DMS53 (cell line): ENCODE measurements around the gene FOXN3.
"Not testable (repeated sequence)": the region's sequence is repeated elsewhere in the genome, so short reads cannot be mapped to it uniquely, and the experiment has no call there.

Source experiments
- DNase-seq: peaks from one replicate; lab custom pipeline; 2025; lab: John Stamatoyannopoulos, UW

The FOXN3 gene

GRCh38 chr14:89226801-89227495 lies 190.1 kb downstream of the FOXN3 start:
- DNase-seq = no peak

- no peak for DNase-seq
Measured at GRCh38 chr14:89225607-89226006, 191.4 kb downstream of the FOXN3 start.

GRCh38 chr14:89221109-89221810 lies 195.8 kb downstream of the FOXN3 start:
- peak; percentile 70 for DNase-seq

- no peak for DNase-seq
Measured at GRCh38 chr14:89219051-89219450, 198.0 kb downstream of the FOXN3 start.

GRCh38 chr14:89217891-89218290 lies 199.1 kb downstream of the FOXN3 start:
- no peak for DNase-seq

- peak; percentile 29 for DNase-seq
Measured at GRCh38 chr14:89215531-89215930, 201.5 kb downstream of the FOXN3 start.

GRCh38 chr14:89215114-89215513 lies 201.9 kb downstream of the FOXN3 start:
- DNase-seq = peak; percentile 49

- peak; percentile 98 for DNase-seq
Measured at GRCh38 chr14:89214221-89214965, 202.6 kb downstream of the FOXN3 start.

GRCh38 chr14:89212386-89213235 lies 204.4 kb downstream of the FOXN3 start:
- DNase-seq = peak; percentile 20

GRCh38 chr14:89209558-89209957 lies 207.5 kb downstream of the FOXN3 start:
- no peak for DNase-seq

- DNase-seq = no peak
Measured at GRCh38 chr14:89207925-89208328, 209.1 kb downstream of the FOXN3 start.

GRCh38 chr14:89206389-89207031 lies 210.5 kb downstream of the FOXN3 start:
- no peak for DNase-seq

GRCh38 chr14:89205137-89205740 lies 211.8 kb downstream of the FOXN3 start:
- DNase-seq = no peak

- no peak for DNase-seq
Measured at GRCh38 chr14:89202413-89203190, 214.4 kb downstream of the FOXN3 start.

GRCh38 chr14:89201645-89202044 lies 215.4 kb downstream of the FOXN3 start:
- no peak for DNase-seq

- DNase-seq = not testable (repeated sequence)
Measured at GRCh38 chr14:89199357-89199756, 217.7 kb downstream of the FOXN3 start.

- no peak for DNase-seq
Measured at GRCh38 chr14:89198544-89199329, 218.3 kb downstream of the FOXN3 start.

- DNase-seq = no peak
Measured at GRCh38 chr14:89197623-89198022, 219.4 kb downstream of the FOXN3 start.

- DNase-seq = no peak
Measured at GRCh38 chr14:89196545-89196944, 220.5 kb downstream of the FOXN3 start.
